Measurements from ENCODE around the gene SMYD3. TPM values are rescaled to one million over a fixed set of nuclear protein-coding genes. Genes with fewer than 3 reads are reported as not detected.

The SMYD3 gene
- total and polyA plus RNA-seq, 2 donors (not counting 1 experiment from before 2014, with no cell fraction given), result 69.4 to 83.1 TPM

DNA sequence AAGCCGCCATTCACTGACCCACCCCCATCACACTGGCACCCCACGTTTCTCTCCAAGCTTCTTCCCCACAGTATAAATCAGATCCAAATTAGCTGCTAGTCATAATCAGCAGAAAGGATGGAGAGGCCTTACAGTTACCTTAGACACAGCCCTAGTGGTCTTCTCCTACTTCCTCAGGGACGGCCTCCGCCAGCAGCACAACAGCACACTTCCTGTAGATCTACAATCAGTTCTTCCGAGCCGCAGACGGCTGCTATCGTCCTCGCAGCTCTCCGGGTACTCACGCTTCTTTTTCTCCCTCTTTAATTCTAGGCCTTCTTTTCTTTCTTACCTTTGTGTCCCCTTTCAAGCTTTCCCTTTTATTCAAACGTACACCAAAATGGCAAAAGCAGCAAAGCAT, 313.5 kb downstream of the SMYD3 start:
- no peak for TF ChIP-seq CTCF (conservative IDR thresholded peaks at IDR 0.05 in 1 of 2, IDR thresholded peaks at IDR 0.05 in 1 of 2; ENCODE audit: low read depth in 1 of 2, low read length in 2 of 2)
- TF ChIP-seq EZH2 (IDR thresholded peaks at IDR 0.05; ENCODE audit: low read length, missing control alignments), result no peak
- no peaks in the 10 kb centered on the region for H3K27me3 ChIP-seq (ENCODE audit: control insufficient read depth, insufficient read depth, low read length)
- no peak overlapping the region for H2AFZ ChIP-seq (ENCODE audit: low read length)
- H3K9me3 ChIP-seq (ENCODE audit: control insufficient read depth, insufficient read depth, low read depth, low read length), result no peaks in the 10 kb centered on the region
- H3K79me2 ChIP-seq (ENCODE audit: control insufficient read depth, insufficient read depth, low read length), result no peaks in the 10 kb centered on the region
- H3K4me3 ChIP-seq (replicated peaks in 1 of 4; ENCODE audit: control extremely low read depth in 1 of 4, insufficient read depth in 1 of 4, low read depth in 3 of 4, low read length in 4 of 4), result no peak overlapping the region
- no peak overlapping the region for H3K9ac ChIP-seq (ENCODE audit: insufficient read depth, low read length)
- H3K27ac ChIP-seq (ENCODE audit: insufficient read depth, low read length), result no peak overlapping the region
- H3K4me1 ChIP-seq (ENCODE audit: control insufficient read depth, extremely low read depth, insufficient read depth, low read length), result no peaks in the 10 kb centered on the region
- no peak for DNase-seq (ENCODE audit: low read depth in 2 of 2)
- H3K36me3 ChIP-seq (ENCODE audit: control insufficient read depth, insufficient read depth, low read length), result no peaks in the 10 kb centered on the region
- no peaks in the 10 kb centered on the region for H4K20me1 ChIP-seq (ENCODE audit: control insufficient read depth, extremely low read depth, insufficient read depth, low read length)
- H3K4me2 ChIP-seq (ENCODE audit: extremely low read depth, insufficient read depth, low read length), result no peak overlapping the region

GRCh38 chr1:246189126-246189525, 318.0 kb downstream of the SMYD3 start:
- Histone ChIP-seq H3K27me3 (ENCODE audit: control insufficient read depth, insufficient read depth, low read length) (no peaks in the 10 kb centered on the region), H3K4me3 (replicated peaks in 1 of 4; ENCODE audit: control extremely low read depth in 1 of 4, insufficient read depth in 1 of 4, low read depth in 3 of 4, low read length in 4 of 4) (no peak overlapping the region), H3K36me3 (ENCODE audit: control insufficient read depth, insufficient read depth, low read length) (no peaks in the 10 kb centered on the region), H3K4me2 (ENCODE audit: extremely low read depth, insufficient read depth, low read length) (no peak overlapping the region), H3K27ac (ENCODE audit: insufficient read depth, low read length) (no peak overlapping the region), H3K4me1 (ENCODE audit: control insufficient read depth, extremely low read depth, insufficient read depth, low read length) (no peaks in the 10 kb centered on the region), H3K9ac (ENCODE audit: insufficient read depth, low read length) (no peak overlapping the region), H3K79me2 (ENCODE audit: control insufficient read depth, insufficient read depth, low read length) (no peaks in the 10 kb centered on the region), H2AFZ (ENCODE audit: low read length) (no peak overlapping the region), H3K9me3 (ENCODE audit: control insufficient read depth, insufficient read depth, low read depth, low read length) (no peaks in the 10 kb centered on the region), H4K20me1 (ENCODE audit: control insufficient read depth, extremely low read depth, insufficient read depth, low read length) (no peaks in the 10 kb centered on the region)
- no peak for DNase-seq (ENCODE audit: low read depth in 2 of 2)
- TF ChIP-seq CTCF (conservative IDR thresholded peaks at IDR 0.05 in 1 of 2, IDR thresholded peaks at IDR 0.05 in 1 of 2; ENCODE audit: low read depth in 1 of 2, low read length in 2 of 2) (no peak), EZH2 (IDR thresholded peaks at IDR 0.05; ENCODE audit: low read length, missing control alignments) (no peak)

DNA sequence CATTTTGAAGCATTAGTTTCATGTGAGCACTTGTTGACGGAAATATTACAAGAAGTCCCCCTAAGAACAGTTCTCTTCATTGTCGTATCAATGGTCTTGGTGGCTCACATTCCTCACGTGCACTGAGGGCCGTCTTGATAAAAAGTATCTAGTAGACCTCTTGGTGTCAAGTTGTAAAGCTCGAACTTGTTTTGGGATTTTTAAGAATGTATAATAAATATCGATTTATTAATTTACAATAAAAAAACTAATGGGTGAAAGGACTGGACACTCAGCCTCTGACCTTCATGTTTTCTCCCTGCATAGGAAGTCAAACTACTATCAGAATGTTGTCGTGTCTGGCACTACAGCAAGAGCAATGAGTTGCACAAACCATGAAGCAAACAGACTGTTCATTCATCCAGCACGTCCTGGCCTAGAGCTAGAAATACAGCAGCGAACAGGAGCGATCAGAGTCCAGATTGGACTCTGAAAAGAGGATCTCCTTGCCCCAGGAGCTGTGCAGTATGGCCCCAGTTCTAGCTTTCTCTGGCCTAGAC, 319.2 kb downstream of the SMYD3 start:
- TF ChIP-seq CTCF (conservative IDR thresholded peaks at IDR 0.05 in 1 of 2, IDR thresholded peaks at IDR 0.05 in 1 of 2; ENCODE audit: low read depth in 1 of 2, low read length in 2 of 2) (no peak), EZH2 (IDR thresholded peaks at IDR 0.05; ENCODE audit: low read length, missing control alignments) (no peak)
- Histone ChIP-seq H3K27me3 (ENCODE audit: control insufficient read depth, insufficient read depth, low read length) (no peaks in the 10 kb centered on the region), H3K36me3 (ENCODE audit: control insufficient read depth, insufficient read depth, low read length) (no peaks in the 10 kb centered on the region), H3K79me2 (ENCODE audit: control insufficient read depth, insufficient read depth, low read length) (no peaks in the 10 kb centered on the region), H3K27ac (ENCODE audit: insufficient read depth, low read length) (no peak overlapping the region), H3K4me2 (ENCODE audit: extremely low read depth, insufficient read depth, low read length) (no peak overlapping the region), H3K9ac (ENCODE audit: insufficient read depth, low read length) (no peak overlapping the region), H3K9me3 (ENCODE audit: control insufficient read depth, insufficient read depth, low read depth, low read length) (no peaks in the 10 kb centered on the region), H3K4me1 (ENCODE audit: control insufficient read depth, extremely low read depth, insufficient read depth, low read length) (no peaks in the 10 kb centered on the region), H3K4me3 (replicated peaks in 1 of 4; ENCODE audit: control extremely low read depth in 1 of 4, insufficient read depth in 1 of 4, low read depth in 3 of 4, low read length in 4 of 4) (no peak overlapping the region), H4K20me1 (ENCODE audit: control insufficient read depth, extremely low read depth, insufficient read depth, low read length) (no peaks in the 10 kb centered on the region), H2AFZ (ENCODE audit: low read length) (no peak overlapping the region)
- no peak for DNase-seq (ENCODE audit: low read depth in 2 of 2)
